Skeletal muscle satellite cell (primary cell): Measurements from ENCODE around the gene CAMK1G.
A peak's percentile ranks its signal among the peaks of the same experiment; 100 is the strongest.

Experiments used
- H3K27me3 ChIP-seq: 2 replicates; pipeline ENCODE4 v1.7.0; 2013; ENCODE audit warnings: low read length; ENCODE audit not compliant: control insufficient read depth, insufficient read depth
- H3K36me3 ChIP-seq: 2 replicates; pipeline ENCODE4 v1.7.0; 2013; ENCODE audit warnings: mild to moderate bottlenecking, control low read depth, low read length; ENCODE audit not compliant: insufficient read depth
- H3K4me1 ChIP-seq: 2 replicates; pipeline ENCODE4 v1.7.0; 2013; ENCODE audit warnings: low read length; ENCODE audit not compliant: control insufficient read depth, insufficient read depth
- H3K4me2 ChIP-seq: 2 replicates; pipeline ENCODE4 v1.7.0; 2013; ENCODE audit warnings: mild to moderate bottlenecking, low read length
- H3K4me3 ChIP-seq: 2 replicates; pipeline ENCODE4 v1.7.0; 2013; ENCODE audit warnings: low read length
- H3K9ac ChIP-seq: 2 replicates; pipeline ENCODE4 v1.7.0; 2013; ENCODE audit warnings: mild to moderate bottlenecking, low read depth, low read length, moderate library complexity
- H3K9me3 ChIP-seq: replicated peaks from 2 replicates; pipeline ENCODE4 v1.7.0; 2013; ENCODE audit warnings: mild to moderate bottlenecking, control low read depth, low read length

CAMK1G gene

DNA sequence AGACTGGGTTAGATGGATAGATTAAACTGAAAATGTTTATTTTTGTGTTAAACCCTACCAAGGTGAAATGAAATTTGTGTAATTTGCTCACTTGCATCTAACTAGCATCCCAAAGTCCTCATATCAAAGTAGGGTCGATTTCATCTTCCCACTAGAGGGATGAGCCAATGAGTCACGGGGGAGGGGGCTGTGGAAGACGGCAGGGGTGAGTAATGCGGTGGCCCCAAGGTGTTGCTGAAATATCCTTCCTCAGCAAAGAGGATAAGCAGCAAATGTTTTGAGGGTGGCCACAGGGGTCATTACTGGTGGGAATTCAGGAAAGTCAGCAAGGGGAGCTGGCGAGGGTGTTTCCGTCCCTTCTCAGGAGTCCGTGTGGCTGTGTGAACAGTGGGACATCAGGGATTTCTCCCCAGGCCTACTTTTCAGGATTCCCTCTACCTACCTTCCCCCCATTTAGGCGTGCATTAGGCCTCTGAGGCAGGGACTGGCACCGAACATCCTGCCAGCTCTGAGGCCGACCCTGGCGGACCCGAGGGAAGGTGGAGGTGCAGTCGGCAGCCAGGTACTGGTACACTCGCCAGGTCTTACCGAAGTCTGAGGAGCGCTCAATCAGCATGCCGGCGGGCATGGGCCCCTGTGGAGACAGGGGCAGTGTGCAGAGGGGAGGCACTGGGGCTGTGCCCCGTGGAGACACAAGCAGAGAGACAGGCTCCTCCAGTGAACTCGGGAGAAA is 50.7 kb downstream of the CAMK1G start:
- no peaks in the 10 kb centered on the region for H3K9me3 ChIP-seq
- no peak overlapping the region for H3K4me3 ChIP-seq
- no peaks in the 10 kb centered on the region for H3K27me3 ChIP-seq
- H3K4me1 ChIP-seq, result peaks cover 7% of the 10 kb centered on the region
- no peak overlapping the region for H3K9ac ChIP-seq
- H3K36me3 ChIP-seq, result no peaks in the 10 kb centered on the region
- no peak overlapping the region for H3K4me2 ChIP-seq

- no peaks in the 10 kb centered on the region for H3K36me3 ChIP-seq
These were observed 52.3 kb downstream of the CAMK1G start for GRCh38 chr1:209635850-209636249.

GRCh38 chr1:209641832-209642172 is 58.3 kb downstream of the CAMK1G start:
- Histone ChIP-seq H3K27me3 (no peaks in the 10 kb centered on the region), H3K4me2 (no peak overlapping the region), H3K9me3 (no peaks in the 10 kb centered on the region), H3K4me1 (peaks cover 17% of the 10 kb centered on the region), H3K4me3 (no peak overlapping the region), H3K36me3 (no peaks in the 10 kb centered on the region), H3K9ac (peak overlapping the region; percentile 9)

More at GRCh38 chr1:209635850-209636249, 52.3 kb downstream of the CAMK1G start:
- Histone ChIP-seq H3K9ac (no peak overlapping the region), H3K9me3 (no peaks in the 10 kb centered on the region), H3K4me1 (peaks cover 7% of the 10 kb centered on the region), H3K27me3 (no peaks in the 10 kb centered on the region), H3K4me2 (no peak overlapping the region), H3K4me3 (no peak overlapping the region)

DNA sequence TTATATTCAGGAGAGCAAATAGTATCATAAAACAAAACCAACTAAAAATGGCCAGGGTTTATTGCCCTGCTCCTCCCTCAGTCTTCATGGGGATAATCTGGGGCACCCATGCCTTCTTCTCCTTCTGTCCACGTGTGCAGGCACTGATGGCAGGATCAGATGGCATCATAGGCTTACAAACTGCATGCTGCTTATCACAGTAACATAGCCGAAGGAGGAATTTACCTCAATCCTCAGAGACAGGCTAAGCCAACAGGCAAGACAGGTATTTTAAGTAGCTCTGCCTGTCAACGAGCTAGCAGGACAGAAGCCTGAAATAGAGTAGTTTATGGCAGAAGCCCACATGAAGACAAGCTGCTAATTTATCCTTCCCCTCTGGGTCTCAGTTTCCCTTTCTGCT is 59.3 kb downstream of the CAMK1G start:
- Histone ChIP-seq H3K4me2 (no peak overlapping the region), H3K4me3 (no peak overlapping the region), H3K36me3 (no peaks in the 10 kb centered on the region), H3K27me3 (no peaks in the 10 kb centered on the region), H3K4me1 (peaks cover 26% of the 10 kb centered on the region), H3K9ac (no peak overlapping the region), H3K9me3 (no peaks in the 10 kb centered on the region)

- no peaks in the 10 kb centered on the region for H3K36me3 ChIP-seq
- no peaks in the 10 kb centered on the region for H3K27me3 ChIP-seq
- H3K9me3 ChIP-seq, result no peaks in the 10 kb centered on the region
- no peak overlapping the region for H3K9ac ChIP-seq
- peaks cover 32% of the 10 kb centered on the region for H3K4me1 ChIP-seq
- no peak overlapping the region for H3K4me3 ChIP-seq
- H3K4me2 ChIP-seq, result no peak overlapping the region
These were observed 59.9 kb downstream of the CAMK1G start for GRCh38 chr1:209643285-209644020.

GRCh38 chr1:209645574-209646452 is 62.3 kb downstream of the CAMK1G start:
- peaks cover 54% of the 10 kb centered on the region for H3K4me1 ChIP-seq
- H3K9me3 ChIP-seq, result no peaks in the 10 kb centered on the region
- peak overlapping the region; percentile 25 for H3K4me2 ChIP-seq
- H3K36me3 ChIP-seq, result no peaks in the 10 kb centered on the region
- no peaks in the 10 kb centered on the region for H3K27me3 ChIP-seq
- H3K4me3 ChIP-seq, result no peak overlapping the region
- H3K9ac ChIP-seq, result no peak overlapping the region

GRCh38 chr1:209646558-209646957 is 63.0 kb downstream of the CAMK1G start:
- H3K36me3 ChIP-seq, result no peaks in the 10 kb centered on the region
- no peak overlapping the region for H3K4me2 ChIP-seq
- no peak overlapping the region for H3K9ac ChIP-seq
- no peaks in the 10 kb centered on the region for H3K9me3 ChIP-seq
- no peaks in the 10 kb centered on the region for H3K27me3 ChIP-seq
- H3K4me1 ChIP-seq, result peaks cover 60% of the 10 kb centered on the region
- no peak overlapping the region for H3K4me3 ChIP-seq

- Histone ChIP-seq H3K9me3 (no peaks in the 10 kb centered on the region), H3K4me3 (no peak overlapping the region), H3K4me1 (peaks cover 56% of the 10 kb centered on the region), H3K4me2 (no peak overlapping the region), H3K9ac (no peak overlapping the region), H3K27me3 (no peaks in the 10 kb centered on the region), H3K36me3 (no peaks in the 10 kb centered on the region)
These were observed 63.6 kb downstream of the CAMK1G start for GRCh38 chr1:209647156-209647555.

GRCh38 chr1:209648346-209648745 is 64.8 kb downstream of the CAMK1G start:
- H3K4me2 ChIP-seq, result peak overlapping the region; percentile 5
- no peaks in the 10 kb centered on the region for H3K9me3 ChIP-seq
- H3K4me3 ChIP-seq, result no peak overlapping the region
- H3K36me3 ChIP-seq, result no peaks in the 10 kb centered on the region
- peaks cover 63% of the 10 kb centered on the region for H3K4me1 ChIP-seq
- no peak overlapping the region for H3K9ac ChIP-seq
- no peaks in the 10 kb centered on the region for H3K27me3 ChIP-seq

GRCh38 chr1:209648931-209649776 is 65.6 kb downstream of the CAMK1G start:
- Histone ChIP-seq H3K36me3 (no peaks in the 10 kb centered on the region), H3K4me3 (peak overlapping the region; percentile 54), H3K4me2 (peak overlapping the region; percentile 80), H3K4me1 (peaks cover 63% of the 10 kb centered on the region), H3K9ac (peak overlapping the region; percentile 60), H3K9me3 (no peaks in the 10 kb centered on the region), H3K27me3 (no peaks in the 10 kb centered on the region)

- H3K27me3 ChIP-seq, result peaks cover 6% of the 10 kb centered on the region
- no peak overlapping the region for H3K4me3 ChIP-seq
- peaks cover 63% of the 10 kb centered on the region for H3K4me1 ChIP-seq
- no peak overlapping the region for H3K4me2 ChIP-seq
- no peaks in the 10 kb centered on the region for H3K36me3 ChIP-seq
- H3K9ac ChIP-seq, result peak overlapping the region; percentile 4
- no peaks in the 10 kb centered on the region for H3K9me3 ChIP-seq
These were observed 66.9 kb downstream of the CAMK1G start for GRCh38 chr1:209650454-209650853.
